Measurements from ENCODE around the gene SORCS2.
A peak's percentile ranks its signal among the peaks of the same experiment; 100 is the strongest.

The SORCS2 gene

DNA sequence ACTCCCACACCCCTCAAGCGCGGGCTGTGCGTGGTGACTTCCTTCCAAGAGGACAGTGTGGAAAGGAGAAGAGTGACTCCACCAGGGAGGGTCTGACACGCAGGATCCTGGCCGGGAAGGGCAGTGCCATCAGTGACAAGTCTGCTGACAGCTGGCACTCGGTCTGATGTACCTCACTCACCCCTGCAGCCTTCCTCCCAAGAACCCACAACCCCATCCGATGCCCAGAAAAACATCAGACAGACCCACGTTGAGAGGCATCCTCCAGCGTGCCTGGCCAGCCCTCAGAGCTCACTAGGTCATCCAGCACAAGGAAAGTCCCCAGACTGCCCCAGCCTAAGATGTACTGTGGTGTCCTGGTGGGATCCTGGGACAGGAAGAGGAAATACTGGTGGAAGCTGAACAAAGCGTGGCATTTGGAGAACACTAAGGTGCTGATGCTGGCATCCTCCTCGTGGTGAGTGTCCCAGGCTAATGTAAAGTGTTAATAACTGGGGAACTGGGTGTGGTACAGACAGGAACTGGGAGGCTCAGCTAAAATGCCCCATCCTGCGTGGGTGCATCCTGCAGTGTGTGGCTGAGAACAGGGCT lies 442.4 kb downstream of the SORCS2 start:
- Histone ChIP-seq H3K4me1 (ENCODE audit: control insufficient read depth, insufficient read depth, low read depth, low read length) (peaks cover 16% of the 10 kb centered on the region), H3K4me2 (ENCODE audit: low read length, poor library complexity, severe bottlenecking) (no peak overlapping the region), H3K4ac (ENCODE audit: low read depth in 1 of 2, low read length in 2 of 2) (no peak overlapping the region), H2BK15ac (ENCODE audit: low read depth, poor library complexity, severe bottlenecking) (no peak overlapping the region), H3K9me3 (ENCODE audit: control insufficient read depth, low read length) (peaks cover 2% of the 10 kb centered on the region), H2AFZ (ENCODE audit: low read depth, low read length) (no peak overlapping the region), H3K27ac (ENCODE audit: low read length, poor library complexity, severe bottlenecking) (no peak overlapping the region), H3K4me3 (ENCODE audit: insufficient read depth in 1 of 2, low read depth in 1 of 2, low read length in 2 of 2) (no peak overlapping the region), H2BK5ac (ENCODE audit: low read depth, low read length, poor library complexity, severe bottlenecking) (no peak overlapping the region), H3K27me3 (ENCODE audit: control insufficient read depth in 1 of 2, insufficient read depth in 1 of 2, low read length in 2 of 2) (peaks cover 4 to 31% of the 10 kb centered on the region in 2 experiments), H3K23ac (ENCODE audit: low read length in 2 of 2) (no peak overlapping the region), H4K91ac (ENCODE audit: low read length) (no peak overlapping the region), H3K18ac (ENCODE audit: low read depth in 1 of 2, low read length in 2 of 2) (no peak overlapping the region), H4K8ac (ENCODE audit: low read length) (no peak overlapping the region), H2BK120ac (ENCODE audit: low read depth, low read length) (no peak overlapping the region), H3K36me3 (ENCODE audit: control insufficient read depth in 1 of 2, insufficient read depth in 2 of 2, low read depth in 1 of 2, low read length in 2 of 2) (peaks cover 0 to 3% of the 10 kb centered on the region in 2 experiments), H3K79me1 (replicated peaks; ENCODE audit: low read length, poor library complexity, severe bottlenecking) (no peaks in the 10 kb centered on the region), H2AK5ac (ENCODE audit: low read length, severe bottlenecking) (no peak overlapping the region), H2BK12ac (ENCODE audit: low read length in 2 of 2) (peak overlapping the region in 1 of 2 experiments; percentile 11), H3K9ac (ENCODE audit: low read length) (no peak overlapping the region), H3K14ac (ENCODE audit: low read length in 2 of 2) (no peak overlapping the region)
- no peak for DNase-seq
- WGBS = 82% methylated on average over 11 of the region's 12 CpGs

GRCh38 chr4:7635445-7636239 lies 443.3 kb downstream of the SORCS2 start:
- Histone ChIP-seq H2AFZ (ENCODE audit: low read depth, low read length) (no peak overlapping the region), H3K79me1 (replicated peaks; ENCODE audit: low read length, poor library complexity, severe bottlenecking) (no peaks in the 10 kb centered on the region), H2BK12ac (ENCODE audit: low read length in 2 of 2) (no peak overlapping the region), H2BK120ac (ENCODE audit: low read depth, low read length) (no peak overlapping the region), H3K9me3 (ENCODE audit: control insufficient read depth, low read length) (no peaks in the 10 kb centered on the region), H2BK5ac (ENCODE audit: low read depth, low read length, poor library complexity, severe bottlenecking) (no peak overlapping the region), H3K27me3 (ENCODE audit: control insufficient read depth in 1 of 2, insufficient read depth in 1 of 2, low read length in 2 of 2) (peaks cover 4 to 31% of the 10 kb centered on the region in 2 experiments), H3K4ac (ENCODE audit: low read depth in 1 of 2, low read length in 2 of 2) (no peak overlapping the region), H3K4me2 (ENCODE audit: low read length, poor library complexity, severe bottlenecking) (no peak overlapping the region), H3K23ac (ENCODE audit: low read length in 2 of 2) (no peak overlapping the region), H3K4me3 (ENCODE audit: insufficient read depth in 1 of 2, low read depth in 1 of 2, low read length in 2 of 2) (no peak overlapping the region), H3K14ac (ENCODE audit: low read length in 2 of 2) (no peak overlapping the region), H3K18ac (ENCODE audit: low read depth in 1 of 2, low read length in 2 of 2) (no peak overlapping the region), H4K91ac (ENCODE audit: low read length) (no peak overlapping the region), H4K8ac (ENCODE audit: low read length) (no peak overlapping the region), H3K9ac (ENCODE audit: low read length) (no peak overlapping the region), H2BK15ac (ENCODE audit: low read depth, poor library complexity, severe bottlenecking) (no peak overlapping the region), H3K27ac (ENCODE audit: low read length, poor library complexity, severe bottlenecking) (no peak overlapping the region), H3K4me1 (ENCODE audit: control insufficient read depth, insufficient read depth, low read depth, low read length) (peaks cover 10% of the 10 kb centered on the region), H3K36me3 (ENCODE audit: control insufficient read depth in 1 of 2, insufficient read depth in 2 of 2, low read depth in 1 of 2, low read length in 2 of 2) (peaks cover 0 to 3% of the 10 kb centered on the region in 2 experiments), H2AK5ac (ENCODE audit: low read length, severe bottlenecking) (no peak overlapping the region)
- no peak for DNase-seq
- 88% methylated on average over 25 of the region's 25 CpGs for WGBS

- no peak overlapping the region for H3K27ac ChIP-seq (ENCODE audit: low read length, poor library complexity, severe bottlenecking)
- no peaks in the 10 kb centered on the region for H3K9me3 ChIP-seq (ENCODE audit: control insufficient read depth, low read length)
- no peak overlapping the region for H3K18ac ChIP-seq (ENCODE audit: low read depth in 1 of 2, low read length in 2 of 2)
- no peak overlapping the region for H2BK12ac ChIP-seq (ENCODE audit: low read length in 2 of 2)
- H2AK5ac ChIP-seq (ENCODE audit: low read length, severe bottlenecking) = no peak overlapping the region
- no peak overlapping the region for H3K14ac ChIP-seq (ENCODE audit: low read length in 2 of 2)
- no peak overlapping the region for H4K91ac ChIP-seq (ENCODE audit: low read length)
- peaks cover 7% of the 10 kb centered on the region for H3K4me1 ChIP-seq (ENCODE audit: control insufficient read depth, insufficient read depth, low read depth, low read length)
- WGBS = 98% methylated on average over 12 of the region's 12 CpGs
- H3K23ac ChIP-seq (ENCODE audit: low read length in 2 of 2) = no peak overlapping the region
- H3K4me2 ChIP-seq (ENCODE audit: low read length, poor library complexity, severe bottlenecking) = no peak overlapping the region
- peaks cover 0 to 3% of the 10 kb centered on the region in 2 experiments for H3K36me3 ChIP-seq (ENCODE audit: control insufficient read depth in 1 of 2, insufficient read depth in 2 of 2, low read depth in 1 of 2, low read length in 2 of 2)
- no peak overlapping the region for H4K8ac ChIP-seq (ENCODE audit: low read length)
- no peaks in the 10 kb centered on the region for H3K79me1 ChIP-seq (replicated peaks; ENCODE audit: low read length, poor library complexity, severe bottlenecking)
- H3K27me3 ChIP-seq (ENCODE audit: control insufficient read depth in 1 of 2, insufficient read depth in 1 of 2, low read length in 2 of 2) = peaks cover 4 to 31% of the 10 kb centered on the region in 2 experiments
- H2BK120ac ChIP-seq (ENCODE audit: low read depth, low read length) = no peak overlapping the region
- no peak overlapping the region for H3K4me3 ChIP-seq (ENCODE audit: insufficient read depth in 1 of 2, low read depth in 1 of 2, low read length in 2 of 2)
- DNase-seq = no peak
- H2BK15ac ChIP-seq (ENCODE audit: low read depth, poor library complexity, severe bottlenecking) = no peak overlapping the region
- H2BK5ac ChIP-seq (ENCODE audit: low read depth, low read length, poor library complexity, severe bottlenecking) = no peak overlapping the region
- H2AFZ ChIP-seq (ENCODE audit: low read depth, low read length) = no peak overlapping the region
- H3K4ac ChIP-seq (ENCODE audit: low read depth in 1 of 2, low read length in 2 of 2) = no peak overlapping the region
- H3K9ac ChIP-seq (ENCODE audit: low read length) = no peak overlapping the region
Measured at GRCh38 chr4:7636240-7636508, 443.8 kb downstream of the SORCS2 start.

DNA sequence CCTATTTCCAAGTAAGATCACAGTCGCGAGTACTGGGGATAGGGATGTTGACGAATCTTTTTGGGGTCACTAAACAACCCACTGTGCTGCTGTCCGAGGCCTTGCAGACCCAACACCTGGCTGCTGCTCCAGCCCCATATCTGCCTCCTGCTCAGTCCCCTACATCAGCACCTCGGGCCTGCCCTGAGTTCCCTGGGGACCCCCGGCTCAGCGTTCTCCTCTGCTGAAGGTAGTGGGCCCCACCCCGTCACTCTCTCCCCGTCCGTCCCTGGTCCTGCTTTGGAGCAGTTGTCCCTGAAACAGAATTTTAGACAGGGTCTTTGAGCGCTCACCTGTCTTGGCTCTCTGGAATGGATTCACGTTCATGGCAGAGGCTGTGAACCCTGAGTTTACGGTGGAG lies 444.8 kb downstream of the SORCS2 start:
- H3K9me3 ChIP-seq (ENCODE audit: control insufficient read depth, low read length) = no peaks in the 10 kb centered on the region
- DNase-seq = no peak
- H4K91ac ChIP-seq (ENCODE audit: low read length) = no peak overlapping the region
- H3K4ac ChIP-seq (ENCODE audit: low read depth in 1 of 2, low read length in 2 of 2) = no peak overlapping the region
- no peak overlapping the region for H3K4me3 ChIP-seq (ENCODE audit: insufficient read depth in 1 of 2, low read depth in 1 of 2, low read length in 2 of 2)
- H2BK5ac ChIP-seq (ENCODE audit: low read depth, low read length, poor library complexity, severe bottlenecking) = no peak overlapping the region
- no peak overlapping the region for H2BK15ac ChIP-seq (ENCODE audit: low read depth, poor library complexity, severe bottlenecking)
- no peak overlapping the region for H3K14ac ChIP-seq (ENCODE audit: low read length in 2 of 2)
- H3K9ac ChIP-seq (ENCODE audit: low read length) = no peak overlapping the region
- no peaks in the 10 kb centered on the region for H3K4me1 ChIP-seq (ENCODE audit: control insufficient read depth, insufficient read depth, low read depth, low read length)
- H3K23ac ChIP-seq (ENCODE audit: low read length in 2 of 2) = no peak overlapping the region
- peaks cover 0 to 3% of the 10 kb centered on the region in 2 experiments for H3K36me3 ChIP-seq (ENCODE audit: control insufficient read depth in 1 of 2, insufficient read depth in 2 of 2, low read depth in 1 of 2, low read length in 2 of 2)
- H3K4me2 ChIP-seq (ENCODE audit: low read length, poor library complexity, severe bottlenecking) = no peak overlapping the region
- no peak overlapping the region for H3K27ac ChIP-seq (ENCODE audit: low read length, poor library complexity, severe bottlenecking)
- H3K27me3 ChIP-seq (ENCODE audit: control insufficient read depth in 1 of 2, insufficient read depth in 1 of 2, low read length in 2 of 2) = peaks cover 4 to 31% of the 10 kb centered on the region in 2 experiments
- no peak overlapping the region for H2BK120ac ChIP-seq (ENCODE audit: low read depth, low read length)
- no peak overlapping the region for H2BK12ac ChIP-seq (ENCODE audit: low read length in 2 of 2)
- 94% methylated on average over 13 of the region's 13 CpGs for WGBS
- no peak overlapping the region for H2AK5ac ChIP-seq (ENCODE audit: low read length, severe bottlenecking)
- no peaks in the 10 kb centered on the region for H3K79me1 ChIP-seq (replicated peaks; ENCODE audit: low read length, poor library complexity, severe bottlenecking)
- no peak overlapping the region for H4K8ac ChIP-seq (ENCODE audit: low read length)
- H3K18ac ChIP-seq (ENCODE audit: low read depth in 1 of 2, low read length in 2 of 2) = no peak overlapping the region
- no peak overlapping the region for H2AFZ ChIP-seq (ENCODE audit: low read depth, low read length)

Data from mesenchymal stem cell (in vitro differentiated cells and primary cell).